SU-DHL-6 (cell line): ENCODE data around the gene CD1E.

Experiments
- H2AFZ ChIP-seq: fragments of 200-600 bp; sonication (generic); 2 replicates; pipeline ENCODE4 v1.6.1; 2014; ENCODE audit warnings: low read depth, mild to moderate bottlenecking, moderate library complexity, mixed read lengths, antibody characterized with exemption, low read length; ENCODE audit not compliant: severe bottlenecking
- H3F3A ChIP-seq: fragments of 200-600 bp; shearing (Covaris generic); 2 replicates; pipeline ENCODE4 v1.6.0; 2016; ENCODE audit warnings: antibody characterized with exemption, mild to moderate bottlenecking; ENCODE audit not compliant: insufficient read depth
- H3K27ac ChIP-seq: fragments of 200-600 bp; sonication (generic); 2 replicates; pipeline ENCODE4 v1.5.1; 2016; ENCODE audit warnings: low read depth, mild to moderate bottlenecking, low read length, moderate library complexity, mixed read lengths
- H3K27me3 ChIP-seq: fragments of 200-600 bp; sonication (generic), shearing (Covaris generic); 2 replicates; pipeline ENCODE4 v1.6.0; 2014; ENCODE audit warnings: mild to moderate bottlenecking, low read length
- H3K36me3 ChIP-seq: fragments of 200-600 bp; sonication (generic); 2 replicates; pipeline ENCODE4 v1.6.1; 2014; ENCODE audit warnings: mild to moderate bottlenecking, low read length, mixed read lengths
- H3K4me2 ChIP-seq: fragments of 300-600, 200-600 bp; shearing (Covaris generic), sonication (generic); 2 replicates; pipeline ENCODE4 v1.6.0; 2014; ENCODE audit warnings: low read length, low read depth, mild to moderate bottlenecking; ENCODE audit not compliant: poor library complexity, severe bottlenecking
- H3K4me3 ChIP-seq: fragments of 200-600 bp; sonication (generic); 2 replicates; pipeline ENCODE4 v1.5.1; 2014; ENCODE audit warnings: antibody characterized with exemption, low read length, mild to moderate bottlenecking, mixed read lengths; ENCODE audit not compliant: insufficient read depth, poor library complexity, severe bottlenecking
- H3K79me2 ChIP-seq: fragments of 200-600 bp; sonication (generic); 2 replicates; pipeline ENCODE4 v1.6.1; 2014; ENCODE audit warnings: mild to moderate bottlenecking, low read length, moderate library complexity; ENCODE audit not compliant: insufficient read depth
- H3K9ac ChIP-seq: fragments of 200-600 bp; sonication (generic); 2 replicates; pipeline ENCODE4 v1.7.0; 2014; ENCODE audit warnings: mild to moderate bottlenecking, low read length
- H3K9me2 ChIP-seq: fragments of 200-600 bp; sonication (generic); replicated peaks from 2 replicates; pipeline ENCODE4 v1.6.1; 2014; ENCODE audit warnings: low read length; ENCODE audit not compliant: insufficient read depth
- H3K9me3 ChIP-seq: fragments of 200-600 bp; sonication (generic); 2 replicates; pipeline ENCODE4 v1.6.1; 2014; ENCODE audit warnings: low read length, mixed read lengths; ENCODE audit not compliant: insufficient read depth
- H4K20me1 ChIP-seq: fragments of 200-600 bp; sonication (generic); 2 replicates; pipeline ENCODE4 v1.6.1; 2014; ENCODE audit warnings: low read depth, mild to moderate bottlenecking, antibody characterized with exemption, low read length, moderate library complexity, mixed read lengths
- CTCF ChIP-seq: fragments of 200-600 bp; sonication (generic); IDR thresholded peaks from one replicate; pipeline ENCODE4 v1.5.1; 2017; ENCODE audit warnings: antibody characterized with exemption, mild to moderate bottlenecking, low read length, moderate library complexity; ENCODE audit not compliant: insufficient read depth, poor library complexity, severe bottlenecking
- EZH2phosphoT487 ChIP-seq: fragments of 200-600 bp; sonication (generic), shearing (Covaris generic); conservative IDR thresholded peaks from 2 replicates; pipeline ENCODE4 v1.6.1; 2018; ENCODE audit warnings: mild to moderate bottlenecking, antibody characterized with exemption, low read length, moderate library complexity, mixed read lengths

Gene CD1E

GRCh38 chr1:158354255-158354654 lies 561 bp downstream of the CD1E start:
- Histone ChIP-seq H3K4me2 (no peak overlapping the region), H3F3A (no peaks in the 10 kb centered on the region), H3K36me3 (no peaks in the 10 kb centered on the region), H3K4me3 (no peak overlapping the region), H3K9ac (no peak overlapping the region), H3K27me3 (no peaks in the 10 kb centered on the region), H4K20me1 (no peaks in the 10 kb centered on the region), H3K9me2 (no peaks in the 10 kb centered on the region), H3K79me2 (no peaks in the 10 kb centered on the region), H3K9me3 (no peaks in the 10 kb centered on the region), H2AFZ (no peak overlapping the region), H3K27ac (no peak overlapping the region)
- no peak for TF ChIP-seq CTCF
- TF ChIP-seq EZH2phosphoT487: no peak

GRCh38 chr1:158355773-158356285 lies 2.1 kb downstream of the CD1E start:
- Histone ChIP-seq H3K27ac (no peak overlapping the region), H3K9me2 (no peaks in the 10 kb centered on the region), H3F3A (no peaks in the 10 kb centered on the region), H3K9ac (no peak overlapping the region), H3K79me2 (no peaks in the 10 kb centered on the region), H4K20me1 (no peaks in the 10 kb centered on the region), H3K36me3 (no peaks in the 10 kb centered on the region), H3K4me3 (no peak overlapping the region), H3K9me3 (no peaks in the 10 kb centered on the region), H3K4me2 (no peak overlapping the region), H3K27me3 (no peaks in the 10 kb centered on the region), H2AFZ (no peak overlapping the region)
- TF ChIP-seq CTCF (no peak), EZH2phosphoT487 (no peak)

- H3K4me3 ChIP-seq: no peak overlapping the region
- no peaks in the 10 kb centered on the region for H4K20me1 ChIP-seq
- H3K36me3 ChIP-seq: no peaks in the 10 kb centered on the region
- no peak overlapping the region for H3K4me2 ChIP-seq
- no peaks in the 10 kb centered on the region for H3K9me2 ChIP-seq
- no peaks in the 10 kb centered on the region for H3K27me3 ChIP-seq
- no peaks in the 10 kb centered on the region for H3F3A ChIP-seq
- no peaks in the 10 kb centered on the region for H3K79me2 ChIP-seq
- no peak overlapping the region for H2AFZ ChIP-seq
- no peaks in the 10 kb centered on the region for H3K9me3 ChIP-seq
- no peak overlapping the region for H3K27ac ChIP-seq
- TF ChIP-seq CTCF (no peak), EZH2phosphoT487 (no peak)
- H3K9ac ChIP-seq: no peak overlapping the region
Observed at GRCh38 chr1:158356616-158357015, 2.9 kb downstream of the CD1E start.
